GM18507 (cell line): ENCODE results near the gene ISG15.
A peak's percentile ranks its signal among the peaks of the same experiment; 100 is the strongest.
"Not testable (repeated sequence)": the region's sequence is repeated elsewhere in the genome, so short reads cannot be mapped to it uniquely, and the experiment has no call there.

Experiments used
- DNase-seq: peaks from one replicate; pipeline ENCODE4 v3.0.0; 2011; ENCODE audit warnings: low read depth; ENCODE audit not compliant: insufficient read length; ENCODE audit errors: extremely low spot score
- FAIRE-seq: peaks from 2 replicates; lab custom pipeline; 2011; peaks lifted over from hg19 to GRCh38; lab: Jason Lieb, UNC

The ISG15 gene

GRCh38 chr1:1053682-1054081 lies 40.4 kb downstream of the ISG15 start:
- no peak for DNase-seq
- FAIRE-seq, result no peak

GRCh38 chr1:1054099-1054700 lies 40.9 kb downstream of the ISG15 start:
- FAIRE-seq (no peak), DNase-seq (no peak)

- FAIRE-seq, result no peak
- no peak for DNase-seq
Observed at GRCh38 chr1:1054971-1055370, 41.7 kb downstream of the ISG15 start.

DNA sequence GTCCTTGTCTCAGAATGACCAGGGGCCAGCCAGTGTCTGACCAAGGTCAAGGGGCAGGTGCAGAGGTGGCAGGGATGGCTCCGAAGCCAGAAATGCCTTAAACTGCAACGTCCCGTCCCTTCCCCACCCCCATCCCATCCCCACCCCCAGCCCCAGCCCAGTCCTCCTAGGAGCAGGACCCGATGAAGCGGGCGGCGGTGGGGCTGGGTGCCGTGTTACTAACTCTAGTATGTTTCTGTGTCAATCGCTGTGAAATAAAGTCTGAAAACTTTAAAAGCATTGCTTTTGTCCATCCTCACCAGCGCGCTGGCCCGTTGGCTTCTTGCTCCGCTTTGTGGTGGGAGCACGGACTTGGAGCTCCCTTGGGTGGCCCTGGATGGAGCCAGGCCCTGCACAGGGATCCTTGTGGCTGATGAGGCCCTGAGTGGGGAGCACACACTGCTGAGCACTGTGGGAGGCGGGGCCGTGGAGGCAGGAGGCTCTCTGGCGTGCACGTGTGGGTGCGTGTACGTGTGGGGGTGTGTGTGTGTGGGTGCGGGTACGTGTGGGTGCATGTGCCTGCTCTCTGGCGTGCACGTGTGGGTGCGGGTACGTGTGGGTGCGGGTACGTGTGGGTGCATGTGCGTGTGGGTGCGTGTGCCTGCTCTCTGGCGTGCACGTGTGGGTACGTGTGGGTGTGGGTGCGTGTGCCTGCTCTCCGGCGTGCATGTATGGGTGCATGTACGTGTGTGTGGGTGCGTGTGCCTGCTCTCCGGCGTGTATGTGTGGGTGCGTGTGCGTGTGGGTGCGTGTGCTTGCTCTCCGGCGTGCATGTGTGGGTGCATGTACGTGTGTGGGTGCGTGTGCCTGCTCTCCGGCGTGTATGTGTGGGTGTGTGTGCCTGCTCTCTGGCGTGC lies 42.8 kb downstream of the ISG15 start:
- FAIRE-seq (no peak), DNase-seq (no peak)

DNA sequence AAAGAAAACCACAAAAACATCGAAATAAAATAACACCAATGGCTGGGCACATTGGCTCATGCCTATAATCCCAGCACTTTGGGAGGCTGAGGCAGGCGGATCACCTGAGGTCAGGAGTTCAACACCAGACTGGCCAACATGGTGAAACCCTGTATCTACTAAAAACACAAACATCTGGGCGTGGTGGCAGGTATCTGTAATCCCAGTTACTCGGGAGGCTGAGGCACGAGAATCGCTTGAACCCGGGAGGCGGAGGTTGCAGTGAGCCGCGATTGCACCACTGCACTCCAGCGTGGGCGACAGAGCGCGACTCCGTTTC lies 44.4 kb downstream of the ISG15 start:
- not testable (repeated sequence) for FAIRE-seq

DNA sequence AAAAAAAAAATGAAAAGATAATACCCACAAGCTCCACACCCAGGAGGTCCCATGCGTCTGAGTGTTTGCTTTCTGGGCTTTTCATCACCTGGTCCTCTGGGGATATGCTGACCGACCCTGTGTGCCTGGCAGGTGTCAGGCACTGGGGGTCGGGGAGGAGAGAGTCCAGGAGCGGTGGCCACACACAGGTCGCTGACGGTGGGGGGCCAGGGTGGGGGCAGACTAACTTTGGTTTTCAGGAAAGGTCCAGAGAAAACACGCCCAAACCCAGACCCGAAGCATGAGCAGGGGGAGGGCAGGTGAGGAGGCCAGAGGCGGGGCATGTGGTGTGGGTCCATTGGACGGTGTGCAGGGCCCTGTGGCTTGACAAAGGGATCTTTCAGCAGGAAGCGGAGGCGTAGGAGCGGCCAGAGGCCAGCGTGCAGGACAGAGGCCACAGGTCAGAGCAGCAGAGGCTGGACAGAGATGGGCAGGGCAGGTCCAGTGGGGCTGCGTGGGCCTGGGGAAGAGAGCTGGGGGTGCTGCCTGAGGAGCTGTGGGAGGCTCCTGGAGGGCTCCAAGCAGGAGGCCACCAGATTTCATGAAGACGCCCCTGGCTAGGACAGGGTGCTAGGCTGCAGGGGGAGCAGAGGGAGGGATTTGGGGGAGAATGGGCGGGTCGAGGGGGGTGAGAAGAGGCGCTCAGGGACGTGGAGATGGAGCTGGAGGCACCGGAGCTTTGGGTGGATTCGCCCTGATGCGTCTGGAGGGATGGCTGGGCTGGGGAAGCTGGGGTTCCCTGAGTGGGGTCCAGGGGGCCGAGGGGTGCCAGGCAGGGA lies 45.0 kb downstream of the ISG15 start:
- FAIRE-seq, result no peak
- DNase-seq, result no peak

More for the DNA sequence above, 44.4 kb downstream of the ISG15 start:
- DNase-seq, result not testable (repeated sequence)

GRCh38 chr1:1058921-1059493 lies 45.7 kb downstream of the ISG15 start:
- DNase-seq, result no peak

GRCh38 chr1:1059494-1060280 lies 46.4 kb downstream of the ISG15 start:
- FAIRE-seq, result peak; percentile 15
- peak; percentile 97 for DNase-seq

More at GRCh38 chr1:1058921-1059493, 45.7 kb downstream of the ISG15 start:
- FAIRE-seq, result no peak

- DNase-seq, result no peak
- FAIRE-seq, result no peak
Observed at GRCh38 chr1:1060281-1061000, 47.1 kb downstream of the ISG15 start.

- DNase-seq (no peak), FAIRE-seq (no peak)
Observed at GRCh38 chr1:1061682-1062345, 48.5 kb downstream of the ISG15 start.

GRCh38 chr1:1062348-1063163 lies 49.3 kb downstream of the ISG15 start:
- DNase-seq, result no peak
- no peak for FAIRE-seq

DNA sequence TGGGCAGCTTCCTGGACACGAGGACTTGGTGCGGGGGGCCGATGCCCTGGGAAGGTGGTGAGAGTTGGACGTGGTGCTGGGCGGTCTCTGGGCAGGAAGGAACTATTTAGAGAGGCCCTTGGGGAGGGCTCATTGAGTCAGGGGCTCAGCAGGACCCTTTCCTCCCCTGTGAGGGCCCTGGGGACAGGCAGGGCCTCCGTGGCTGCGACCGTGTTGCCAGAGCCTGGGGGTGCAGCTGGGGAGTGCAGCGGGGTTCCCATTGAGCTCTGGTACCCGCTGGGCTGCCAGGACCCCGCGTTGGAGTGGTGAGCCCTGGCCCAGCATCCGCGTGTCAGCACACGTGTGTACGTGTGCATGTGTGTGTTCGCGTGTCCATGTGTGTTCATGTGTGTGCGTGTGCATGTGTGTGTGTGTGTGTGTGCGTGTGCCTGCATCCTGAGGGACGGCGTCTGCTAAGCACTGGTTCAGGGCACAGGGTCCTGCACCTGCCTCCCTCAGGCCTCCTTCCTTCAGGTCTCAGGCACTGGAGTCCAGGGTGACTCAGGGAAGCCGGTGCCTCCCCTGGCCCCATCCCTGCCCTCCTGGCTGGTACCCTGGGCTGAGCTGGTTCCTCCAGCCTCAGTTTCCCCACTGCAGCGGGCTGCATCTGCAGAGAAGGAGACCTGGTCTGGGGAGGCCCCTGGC lies 50.1 kb downstream of the ISG15 start:
- DNase-seq (no peak), FAIRE-seq (no peak)
